PC-3 (cell line): ENCODE data around the gene OVOL2. TPM values are rescaled to one million over a fixed set of nuclear protein-coding genes. Genes with fewer than 3 reads are reported as not detected.

ENCODE experiments used
- ATAC-seq: fragments of 200-7000 bp; cut with Tn5 transposase; 2 replicates; pipeline ENCODE4 v1.9.1; 2020; ENCODE audit warnings: mild to moderate bottlenecking, moderate library complexity
- BruUV-seq: library from RNA; stranded (reverse); fragments of 400-500 nt; replicated peaks from 2 replicates; lab custom pipeline; 2021; lab: Mats Ljungman, UMichigan
- CTCF ChIA-PET: fragments of 300-600 bp; sonication (Branson Sonifier 250); formaldehyde crosslinking; loops from one replicate; lab custom pipeline; 2022; ENCODE audit warnings: antibody characterized with exemption; lab: Charles Lee
- POLR2A ChIA-PET: fragments of 300-600 bp; sonication (Branson Sonifier 250); formaldehyde crosslinking; loops from one replicate; lab custom pipeline; 2022; ENCODE audit warnings: antibody characterized with exemption; ENCODE audit not compliant: unreplicated experiment; lab: Charles Lee
- DNase-seq: peaks from one replicate; pipeline ENCODE4 v3.0.0-alpha.2; 2015
- H2AFZ ChIP-seq: fragments of 300-600 bp; sonication (generic); 2 replicates; pipeline ENCODE4 v1.6.0; 2016; ENCODE audit warnings: antibody characterized with exemption, low read length
- H3F3A ChIP-seq: fragments of 300-600 bp; sonication (generic); one replicate; pipeline ENCODE4 v1.6.0; 2017; ENCODE audit warnings: antibody characterized with exemption, low read length, control low read depth, mild to moderate bottlenecking; ENCODE audit not compliant: unreplicated experiment
- H3K27ac ChIP-seq: fragments of 300-600 bp; sonication (generic); 2 replicates; pipeline ENCODE4 v1.5.1; 2016; ENCODE audit warnings: mild to moderate bottlenecking, low read length
- H3K27me3 ChIP-seq: fragments of 300-600 bp; sonication (generic); 2 replicates; pipeline ENCODE4 v1.6.1; 2016; ENCODE audit warnings: low read length, mixed read lengths
- H3K36me3 ChIP-seq: fragments of 300-600 bp; sonication (generic); 2 replicates; pipeline ENCODE4 v1.6.1; 2016; ENCODE audit warnings: low read depth, mixed run types, low read length, mixed read lengths
- H3K4me1 ChIP-seq: fragments of 300-600 bp; sonication (generic); 2 replicates; pipeline ENCODE4 v1.5.1; 2016; ENCODE audit warnings: low read length; ENCODE audit not compliant: insufficient read depth
- H3K4me2 ChIP-seq: fragments of 300-600 bp; sonication (generic); 2 replicates; pipeline ENCODE4 v1.6.0; 2016; ENCODE audit warnings: low read length
- H3K4me3 ChIP-seq: fragments of 300-600 bp; sonication (generic); 2 replicates; pipeline ENCODE4 v1.5.1; 2016; ENCODE audit warnings: mild to moderate bottlenecking, low read length, mixed read lengths
- H3K79me2 ChIP-seq: fragments of 300-600 bp; sonication (generic); 2 replicates; pipeline ENCODE4 v1.6.1; 2017; ENCODE audit warnings: low read length, mixed read lengths
- H3K9ac ChIP-seq: fragments of 300-600 bp; sonication (generic); 2 replicates; pipeline ENCODE4 v1.6.0; 2016; ENCODE audit warnings: mild to moderate bottlenecking, low read length
- H3K9me2 ChIP-seq: fragments of 300-600 bp; sonication (generic); replicated peaks from 2 replicates; pipeline ENCODE4 v1.6.1; 2016; ENCODE audit warnings: mixed run types, low read length, mixed read lengths
- H3K9me3 ChIP-seq: fragments of 300-600 bp; sonication (generic); 2 replicates; pipeline ENCODE4 v1.6.1; 2016; ENCODE audit warnings: low read length, mixed read lengths
- H4K20me1 ChIP-seq: fragments of 300-600 bp; sonication (generic); 2 replicates; pipeline ENCODE4 v1.6.1; 2016; ENCODE audit warnings: low read length, mixed read lengths
- EZH2 ChIP-seq: fragments of 300-600 bp; sonication (generic); IDR thresholded peaks from one replicate; pipeline ENCODE4 v1.6.1; 2017; ENCODE audit warnings: antibody characterized with exemption, mild to moderate bottlenecking, low read length; ENCODE audit not compliant: unreplicated experiment
- EZH2phosphoT487 ChIP-seq: fragments of 300-600 bp; sonication (generic); IDR thresholded peaks from 2 replicates; pipeline ENCODE4 v1.6.1; 2018; ENCODE audit warnings: mild to moderate bottlenecking, antibody characterized with exemption, low read length, borderline replicate concordance
- intact Hi-C: fragments of 100-400 bp; cut with micrococcal nuclease; formaldehyde crosslinking; loops from 2 replicates; pipeline ENCODE4 v1.9.0; 2023
- total RNA-seq: library from RNA; depleted of rRNA; stranded (reverse); fragments of >200 nt; gene quantifications from 2 replicates; pipeline ENCODE4 v1.2.3, GENCODE V29; 2014
- TF ChIP-seq, protein P1 (sequence below): fragments of 300-600 bp; sonication (generic); conservative IDR thresholded peaks from 2 replicates; pipeline ENCODE4 v1.5.1; 2017; ENCODE audit warnings: antibody characterized with exemption, low read depth, mild to moderate bottlenecking, low read length

The OVOL2 gene
- total RNA-seq, 1 experiment from 2014 or later, result 23.1 TPM

DNA sequence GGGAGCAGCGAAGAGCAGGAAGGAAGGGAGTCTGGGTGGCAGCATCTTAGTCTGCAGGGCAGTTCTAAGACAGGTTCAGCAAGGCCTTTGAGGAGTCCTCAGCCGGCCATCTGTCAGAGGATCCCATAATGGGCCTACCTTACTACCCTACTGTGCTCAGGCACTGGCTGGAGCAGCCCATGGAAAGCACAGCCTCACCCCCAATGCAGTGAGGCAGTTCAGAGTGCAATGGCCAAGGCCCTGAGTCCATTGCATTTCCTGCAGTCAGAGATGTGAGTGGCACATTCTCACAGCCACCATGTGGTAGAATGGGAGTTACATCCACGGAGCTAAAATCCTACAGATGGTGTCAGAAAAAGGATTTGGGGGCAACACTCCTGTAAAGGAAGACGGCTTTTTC is 19.4 kb upstream of the OVOL2 start:
- Histone ChIP-seq H3F3A (no peaks in the 10 kb centered on the region), H3K9me2 (no peaks in the 10 kb centered on the region), H3K4me1 (no peaks in the 10 kb centered on the region), H3K36me3 (no peaks in the 10 kb centered on the region), H4K20me1 (no peaks in the 10 kb centered on the region), H2AFZ (no peak overlapping the region), H3K9ac (no peak overlapping the region), H3K4me2 (no peak overlapping the region), H3K27ac (no peak overlapping the region), H3K79me2 (no peaks in the 10 kb centered on the region), H3K27me3 (no peaks in the 10 kb centered on the region), H3K9me3 (no peaks in the 10 kb centered on the region), H3K4me3 (no peak overlapping the region)
- ATAC-seq (no peak), DNase-seq (no peak)
- POLR2A ChIA-PET, result no interaction called here
- intact Hi-C loops, result no loop called here
- TF ChIP-seq EZH2 (no peak), EZH2phosphoT487 (no peak)
- TF ChIP-seq, protein P1, sequence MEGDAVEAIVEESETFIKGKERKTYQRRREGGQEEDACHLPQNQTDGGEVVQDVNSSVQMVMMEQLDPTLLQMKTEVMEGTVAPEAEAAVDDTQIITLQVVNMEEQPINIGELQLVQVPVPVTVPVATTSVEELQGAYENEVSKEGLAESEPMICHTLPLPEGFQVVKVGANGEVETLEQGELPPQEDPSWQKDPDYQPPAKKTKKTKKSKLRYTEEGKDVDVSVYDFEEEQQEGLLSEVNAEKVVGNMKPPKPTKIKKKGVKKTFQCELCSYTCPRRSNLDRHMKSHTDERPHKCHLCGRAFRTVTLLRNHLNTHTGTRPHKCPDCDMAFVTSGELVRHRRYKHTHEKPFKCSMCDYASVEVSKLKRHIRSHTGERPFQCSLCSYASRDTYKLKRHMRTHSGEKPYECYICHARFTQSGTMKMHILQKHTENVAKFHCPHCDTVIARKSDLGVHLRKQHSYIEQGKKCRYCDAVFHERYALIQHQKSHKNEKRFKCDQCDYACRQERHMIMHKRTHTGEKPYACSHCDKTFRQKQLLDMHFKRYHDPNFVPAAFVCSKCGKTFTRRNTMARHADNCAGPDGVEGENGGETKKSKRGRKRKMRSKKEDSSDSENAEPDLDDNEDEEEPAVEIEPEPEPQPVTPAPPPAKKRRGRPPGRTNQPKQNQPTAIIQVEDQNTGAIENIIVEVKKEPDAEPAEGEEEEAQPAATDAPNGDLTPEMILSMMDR, result no peak
- no TSS peak for BruUV-seq
- CTCF ChIA-PET, result no interaction called here

- Histone ChIP-seq H3K4me2 (no peak overlapping the region), H3K27me3 (no peaks in the 10 kb centered on the region), H3K79me2 (no peaks in the 10 kb centered on the region), H3K4me3 (no peak overlapping the region), H3K27ac (no peak overlapping the region), H3K36me3 (no peaks in the 10 kb centered on the region), H3K9me3 (no peaks in the 10 kb centered on the region), H3K4me1 (no peaks in the 10 kb centered on the region), H3K9ac (no peak overlapping the region), H3K9me2 (no peaks in the 10 kb centered on the region), H3F3A (no peaks in the 10 kb centered on the region), H2AFZ (no peak overlapping the region), H4K20me1 (no peaks in the 10 kb centered on the region)
- ChIA-PET CTCF (no interaction called here), POLR2A (no interaction called here)
- intact Hi-C loops, result no loop called here
- ATAC-seq (no peak), DNase-seq (no peak)
- TF ChIP-seq EZH2phosphoT487, result no peak
- no TSS peak for BruUV-seq
Observed at GRCh38 chr20:18072532-18072931, 14.8 kb upstream of the OVOL2 start.

DNA sequence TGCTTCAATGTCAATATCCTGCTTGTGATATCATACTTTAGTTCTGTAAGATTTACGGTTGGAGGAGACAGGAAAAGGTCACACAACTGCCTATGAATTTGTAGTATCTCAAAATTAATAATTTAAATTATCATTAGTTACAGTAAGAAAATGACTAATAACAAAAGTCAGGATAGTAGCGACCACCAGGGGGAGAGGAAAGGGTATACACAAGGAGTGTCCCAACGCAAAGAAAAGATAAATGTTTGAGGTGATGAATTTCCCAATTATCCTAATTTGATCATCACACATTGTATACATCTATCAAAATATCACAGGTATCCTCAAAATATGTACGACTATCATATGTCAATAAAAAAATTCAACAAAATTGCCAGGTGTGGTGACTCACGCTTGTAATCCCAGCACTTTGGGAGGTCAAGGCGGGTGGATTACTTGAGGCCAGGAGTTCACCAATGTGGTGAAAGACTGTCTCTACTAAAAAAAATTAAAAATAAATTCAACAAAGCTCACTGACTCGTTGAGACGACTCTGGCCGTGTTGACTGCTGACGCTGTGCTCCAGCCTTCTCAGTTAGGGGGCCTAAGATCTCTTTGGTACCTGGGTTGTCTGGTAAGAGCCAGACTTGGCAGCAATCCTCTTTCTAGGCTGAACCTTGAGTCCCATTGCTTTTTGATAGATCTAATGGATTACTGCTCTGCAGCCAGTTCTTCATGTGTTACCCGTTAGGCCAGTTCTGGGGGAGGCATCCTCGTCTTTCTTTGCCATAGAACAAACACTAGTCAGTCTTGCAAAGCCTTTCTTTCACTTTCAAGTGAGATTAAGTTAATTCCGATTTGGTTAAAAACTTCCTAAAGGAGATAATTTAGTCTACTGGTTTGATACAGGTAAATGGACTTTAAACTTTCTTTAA is 9.0 kb upstream of the OVOL2 start:
- peaks cover 6% of the 10 kb centered on the region; the same call in 1 of the 2 replicates for H3K4me1 ChIP-seq
- no peaks in the 10 kb centered on the region for H3K27me3 ChIP-seq
- no TSS peak for BruUV-seq
- CTCF ChIA-PET, result no interaction called here
- H3K9me3 ChIP-seq, result no peaks in the 10 kb centered on the region
- no peaks in the 10 kb centered on the region for H3K79me2 ChIP-seq
- H3K4me3 ChIP-seq, result no peak overlapping the region
- TF ChIP-seq EZH2phosphoT487, result no peak
- TF ChIP-seq, protein P1, result peak; percentile 51
- H3F3A ChIP-seq, result no peaks in the 10 kb centered on the region
- no peaks in the 10 kb centered on the region for H4K20me1 ChIP-seq
- no peak overlapping the region; the same call in 1 of the 2 replicates for H2AFZ ChIP-seq
- ATAC-seq (no peak; the same call in 1 of the 2 replicates), DNase-seq (peak; percentile 58)
- H3K27ac ChIP-seq, result no peak overlapping the region
- H3K4me2 ChIP-seq, result peak overlapping the region; percentile 19
- no peaks in the 10 kb centered on the region for H3K36me3 ChIP-seq
- POLR2A ChIA-PET, result no interaction called here
- no peaks in the 10 kb centered on the region for H3K9me2 ChIP-seq
- no peak overlapping the region for H3K9ac ChIP-seq
- intact Hi-C loops, result loop anchor here (1.0 kb wide), 1 partner anchor 210 kb away; no protein-coding TSS in a partner anchor
